Panc1 (cell line): ENCODE results near the gene EFCAB8.

ENCODE experiments used
- CTCF ChIP-seq: fragments of 450-650 bp; IDR thresholded peaks from 2 replicates; pipeline ENCODE4 v1.5.1; 2017; ENCODE audit warnings: mild to moderate bottlenecking
- POLR2AphosphoS5 ChIP-seq: IDR thresholded peaks from 2 replicates; pipeline ENCODE4 v1.6.1; 2012; ENCODE audit warnings: mild to moderate bottlenecking, low read depth, low read length, moderate library complexity

DNA sequence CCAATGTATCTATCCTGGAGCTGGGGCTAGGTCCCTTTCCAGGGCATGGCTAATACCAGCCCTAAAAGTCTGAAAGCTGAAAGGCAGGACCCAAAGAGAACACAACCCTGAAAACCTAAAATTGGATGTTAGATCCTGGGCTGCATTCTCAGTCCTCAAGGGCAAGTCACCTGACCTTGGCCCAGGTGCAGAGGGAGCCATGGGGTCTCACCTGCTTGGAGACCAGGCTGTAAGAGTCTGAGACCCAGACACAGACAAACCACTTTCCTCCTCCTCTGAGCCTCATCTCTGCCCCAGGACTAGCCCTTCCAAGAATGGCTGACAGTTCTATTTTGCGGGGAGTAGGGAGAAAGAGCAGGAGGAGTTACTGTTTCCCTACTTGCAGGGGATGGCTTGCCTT lies 60.0 kb downstream of the EFCAB8 start:
- TF ChIP-seq POLR2AphosphoS5 (no peak), CTCF (no peak)
